GM21529 (cell line): ENCODE results near the gene TAS2R4.
A peak's percentile ranks its signal among the peaks of the same experiment; 100 is the strongest.
"Not testable (repeated sequence)": the region's sequence is repeated elsewhere in the genome, so short reads cannot be mapped to it uniquely, and the experiment has no call there.

Experiments
- ATAC-seq: cut with Tn5 transposase; IDR thresholded peaks from one replicate; pipeline ENCODE4 v1.9.1; 2021; ENCODE audit not compliant: unreplicated experiment

TAS2R4 gene, protein sequence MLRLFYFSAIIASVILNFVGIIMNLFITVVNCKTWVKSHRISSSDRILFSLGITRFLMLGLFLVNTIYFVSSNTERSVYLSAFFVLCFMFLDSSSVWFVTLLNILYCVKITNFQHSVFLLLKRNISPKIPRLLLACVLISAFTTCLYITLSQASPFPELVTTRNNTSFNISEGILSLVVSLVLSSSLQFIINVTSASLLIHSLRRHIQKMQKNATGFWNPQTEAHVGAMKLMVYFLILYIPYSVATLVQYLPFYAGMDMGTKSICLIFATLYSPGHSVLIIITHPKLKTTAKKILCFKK

DNA sequence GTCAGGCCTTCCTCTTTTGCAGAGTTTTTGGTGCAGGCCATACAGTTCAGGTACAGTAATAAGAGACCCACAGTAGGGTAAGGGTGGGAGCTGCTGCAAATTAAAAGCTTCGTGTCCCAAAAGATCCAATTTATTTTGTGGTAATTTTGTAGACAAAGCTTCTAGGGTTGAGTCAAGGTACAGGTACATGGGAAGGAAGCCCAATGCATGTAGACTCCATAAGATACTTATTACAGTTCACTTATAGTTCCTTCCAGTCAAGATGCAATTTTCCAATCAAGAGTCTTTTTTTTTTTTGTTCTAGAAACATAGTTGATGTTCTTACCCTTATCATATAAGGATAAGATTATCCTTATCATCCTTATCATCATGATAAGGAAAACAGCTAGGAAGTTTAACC lies at the start of gene TAS2R4:
TAS2R4 (plus strand) TSS at position 301 of the 400 bp plus-strand sequence. CDS start 1,815 bp downstream, outside the sequence.
- ATAC-seq, result no peak

DNA sequence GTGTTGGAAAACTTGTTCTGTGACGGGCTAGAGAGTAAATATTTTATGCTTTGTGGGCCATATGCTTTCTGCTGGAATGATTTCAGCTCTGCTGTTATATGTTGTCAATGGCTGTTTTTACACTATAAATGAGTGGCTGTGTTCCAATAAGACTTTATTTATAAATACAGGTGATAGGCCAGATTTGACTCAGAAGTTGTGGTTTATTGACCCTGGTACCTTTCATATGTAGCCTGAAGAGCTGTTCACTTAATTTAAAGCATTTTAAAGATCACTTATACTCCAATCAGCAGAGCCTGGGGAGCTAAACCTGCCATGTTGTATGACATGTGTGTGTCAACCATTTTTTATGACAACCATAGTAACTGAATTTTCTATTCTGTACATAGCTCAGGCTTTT lies 47.5 kb upstream of the TAS2R4 start:
- ATAC-seq, result no peak

DNA sequence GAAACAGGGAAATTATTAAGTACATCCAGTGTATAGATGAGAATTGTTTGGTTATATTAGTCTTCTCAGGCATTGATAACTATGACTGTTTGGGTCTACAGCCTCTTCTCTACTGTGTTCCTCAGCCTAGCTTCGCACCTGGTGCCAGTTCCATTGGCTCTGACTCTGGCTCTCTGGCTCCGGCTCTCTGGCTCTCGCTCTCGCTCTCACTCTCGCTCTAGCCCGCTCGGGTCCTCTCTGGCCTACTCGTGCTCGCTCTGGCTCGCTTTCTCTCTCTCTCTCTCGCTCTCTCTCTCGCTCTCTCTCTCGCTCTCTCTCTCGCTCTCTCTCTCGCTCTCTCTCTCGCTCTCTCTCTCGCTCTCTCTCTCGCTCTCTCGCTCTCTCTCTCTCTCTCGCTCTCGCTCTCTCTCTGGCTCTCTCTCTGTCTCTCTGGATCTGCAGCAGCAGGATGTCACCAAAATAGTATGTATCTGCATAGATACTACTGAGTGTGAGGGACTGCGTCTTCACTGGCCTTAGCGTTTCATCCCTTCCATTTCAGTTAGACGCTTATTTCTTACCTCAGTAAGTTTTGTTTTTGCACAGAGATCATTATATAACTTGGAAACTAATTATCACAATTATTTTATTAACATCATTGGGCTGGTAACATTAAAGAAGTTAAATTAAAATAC lies 44.9 kb upstream of the TAS2R4 start:
- ATAC-seq, result no peak

DNA sequence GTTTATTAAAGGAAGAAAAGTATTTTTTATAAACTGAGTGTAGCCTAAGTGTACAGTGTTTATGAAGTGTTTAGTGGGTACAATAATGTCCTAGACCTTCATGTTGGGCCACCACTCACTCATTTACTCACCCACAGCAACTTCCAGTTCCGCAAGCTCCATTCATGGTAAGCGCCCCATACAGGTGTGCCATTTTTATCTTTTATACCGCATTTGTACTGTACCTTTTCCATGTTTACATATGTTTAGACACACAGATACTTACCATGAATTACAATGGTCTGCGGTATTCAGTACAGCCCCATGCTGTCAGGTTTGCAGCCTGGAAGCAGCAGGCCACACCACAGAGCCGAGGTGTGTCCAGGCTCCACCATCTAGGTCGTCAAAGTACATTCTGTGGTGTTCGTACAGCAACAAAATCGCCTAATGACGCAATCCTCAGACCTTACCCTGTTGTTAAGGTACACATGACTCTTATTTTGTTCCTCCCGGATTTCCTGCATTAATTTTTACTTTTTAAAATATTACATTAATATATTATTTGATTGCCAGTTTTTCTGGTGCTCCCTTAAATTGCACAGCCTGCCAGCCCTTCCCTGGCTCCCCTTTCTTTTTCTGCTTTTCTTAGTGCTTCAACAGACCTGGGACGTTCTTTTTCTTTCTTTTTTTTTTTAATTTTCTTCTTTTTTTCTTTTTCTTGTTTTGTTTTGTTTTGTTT lies 39.2 kb upstream of the TAS2R4 start:
- ATAC-seq, result no peak

DNA sequence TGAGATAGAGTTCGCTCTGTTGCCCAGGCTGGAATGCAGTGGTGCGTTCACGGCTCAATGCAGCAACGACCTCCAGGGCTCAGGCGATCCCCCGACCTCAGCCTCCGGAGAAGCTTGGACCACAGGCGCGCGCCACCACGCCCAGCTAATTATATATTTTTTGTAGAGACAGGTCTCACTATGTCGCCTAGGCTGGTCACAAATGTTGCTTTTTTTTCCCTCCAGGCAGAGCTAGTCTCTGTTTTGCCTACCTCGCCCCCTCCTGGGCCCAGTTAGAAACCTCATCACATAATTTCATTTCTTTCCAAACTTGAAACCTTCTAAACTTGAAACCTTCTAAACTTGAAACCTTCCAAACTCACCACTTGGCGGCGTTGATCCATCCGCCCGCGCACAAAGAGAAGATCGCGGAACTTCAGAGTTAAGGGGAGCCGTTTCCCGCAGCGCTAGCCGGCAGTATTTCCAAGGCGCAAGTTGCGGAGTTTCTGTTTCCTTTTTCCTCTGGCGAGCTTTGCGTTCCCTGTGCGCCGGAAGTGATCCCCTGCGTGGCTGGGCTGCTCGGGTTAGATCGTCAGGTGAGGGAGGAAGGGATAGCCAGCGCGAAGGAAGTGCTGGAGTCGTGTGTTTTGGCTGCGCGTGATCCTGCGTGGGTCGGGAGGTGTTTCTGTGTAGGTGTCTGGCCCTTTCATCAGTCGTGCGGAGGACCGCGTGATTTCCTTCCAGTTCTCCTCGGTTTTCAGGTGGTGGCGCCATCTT lies 38.5 kb upstream of the TAS2R4 start, which contains the start of gene SSBP1:
SSBP1 (plus strand) TSS at position 523 of the 756 bp plus-strand sequence. CDS start 809 bp downstream, outside the sequence.
- ATAC-seq, result peak; percentile 94

DNA sequence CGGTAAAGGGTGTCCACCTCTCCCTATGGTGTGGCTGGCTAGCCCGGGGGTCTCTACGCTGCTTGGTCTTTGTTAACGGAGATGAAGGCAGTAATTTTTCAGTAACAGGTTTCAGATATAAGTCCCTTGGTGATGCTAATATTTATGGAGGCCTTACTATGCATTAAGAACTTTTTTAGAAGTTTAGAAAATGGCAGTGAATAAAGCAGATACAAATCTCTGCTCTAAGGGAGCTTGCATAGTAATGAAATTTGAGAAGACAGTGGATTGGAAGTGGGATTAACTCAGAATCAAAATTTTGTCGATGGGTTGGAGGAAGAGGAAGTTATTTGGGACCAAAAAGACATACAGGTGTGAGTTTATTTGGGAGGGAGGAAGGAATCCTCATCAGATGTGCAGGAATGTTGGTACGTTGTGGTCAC lies 37.9 kb upstream of the TAS2R4 start:
- peak; percentile 43 for ATAC-seq

DNA sequence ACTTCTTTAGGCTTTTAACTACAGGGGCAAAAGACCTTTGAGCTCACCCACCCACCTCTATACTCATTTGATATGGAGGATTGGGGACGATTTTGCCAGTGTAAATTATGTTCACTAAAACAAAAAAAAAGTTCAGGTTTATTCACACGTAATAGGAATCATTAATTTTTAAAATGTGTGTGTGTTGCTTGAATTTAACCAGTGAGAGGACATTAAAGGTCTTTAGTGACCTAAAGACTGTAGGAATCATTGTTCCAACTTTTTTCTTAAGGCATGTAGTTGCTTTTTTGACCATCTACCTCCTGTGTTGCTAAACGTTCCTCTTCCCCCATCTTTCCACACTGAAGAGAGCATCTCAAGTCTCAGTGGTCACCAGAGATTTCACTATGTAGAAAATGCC lies 37.2 kb upstream of the TAS2R4 start:
- no peak for ATAC-seq

DNA sequence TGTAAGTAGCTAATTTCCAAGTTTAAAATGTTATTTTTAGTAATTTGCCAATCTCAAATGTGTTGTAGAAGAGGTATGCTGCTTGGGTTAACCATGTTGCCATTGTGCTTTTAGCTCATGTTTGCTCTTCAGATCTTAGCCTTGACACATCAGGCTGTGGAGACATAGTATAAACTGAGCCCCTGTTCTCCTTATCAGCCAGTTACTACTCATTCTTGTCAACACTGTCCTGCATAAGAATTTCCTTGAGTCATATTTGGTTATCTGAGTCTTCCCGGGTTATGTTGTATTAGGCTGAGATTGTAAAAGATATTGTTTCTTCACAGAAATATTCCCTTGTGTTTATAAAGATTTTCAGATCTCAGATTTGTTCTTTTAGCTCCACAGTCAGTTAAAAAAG lies 34.2 kb upstream of the TAS2R4 start:
- ATAC-seq, result no peak

DNA sequence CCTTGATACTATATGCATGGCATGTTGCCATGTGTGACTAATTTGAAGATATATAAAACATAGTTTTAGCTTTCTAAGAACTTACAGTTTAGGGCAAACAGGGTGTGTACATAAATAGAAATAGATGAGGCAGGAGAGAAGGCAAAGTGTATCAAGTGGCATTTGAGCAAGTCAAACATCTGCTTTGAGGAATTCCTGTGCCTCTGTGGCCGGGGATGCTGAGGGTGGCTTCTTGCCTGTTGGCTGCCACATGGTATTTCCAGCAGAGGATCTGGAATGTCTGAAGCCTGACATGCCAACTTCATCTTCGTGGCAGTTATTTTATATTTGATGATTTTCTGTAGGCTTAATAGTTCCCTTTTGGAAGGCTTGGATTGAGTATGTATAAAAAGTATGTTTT lies 32.3 kb upstream of the TAS2R4 start:
- no peak for ATAC-seq

DNA sequence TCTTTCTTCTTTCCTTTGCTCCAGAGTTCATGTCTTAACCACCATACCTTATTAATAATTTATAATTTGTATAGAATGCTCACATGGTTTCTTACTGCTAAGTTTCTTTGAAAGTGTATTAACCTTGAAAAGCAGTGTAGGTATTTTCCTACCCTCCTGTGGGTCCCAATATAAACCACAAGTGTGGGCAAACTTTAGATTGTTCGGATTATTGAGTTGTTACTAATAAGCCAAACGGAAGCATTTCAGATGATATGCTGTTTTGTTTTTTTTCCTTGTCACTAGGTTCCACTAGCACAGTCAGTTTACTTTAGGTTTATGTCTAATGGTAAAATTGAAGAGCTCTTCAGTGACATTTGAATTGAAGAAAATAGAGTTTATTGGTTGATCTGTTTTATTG lies 28.1 kb upstream of the TAS2R4 start:
- ATAC-seq, result no peak

DNA sequence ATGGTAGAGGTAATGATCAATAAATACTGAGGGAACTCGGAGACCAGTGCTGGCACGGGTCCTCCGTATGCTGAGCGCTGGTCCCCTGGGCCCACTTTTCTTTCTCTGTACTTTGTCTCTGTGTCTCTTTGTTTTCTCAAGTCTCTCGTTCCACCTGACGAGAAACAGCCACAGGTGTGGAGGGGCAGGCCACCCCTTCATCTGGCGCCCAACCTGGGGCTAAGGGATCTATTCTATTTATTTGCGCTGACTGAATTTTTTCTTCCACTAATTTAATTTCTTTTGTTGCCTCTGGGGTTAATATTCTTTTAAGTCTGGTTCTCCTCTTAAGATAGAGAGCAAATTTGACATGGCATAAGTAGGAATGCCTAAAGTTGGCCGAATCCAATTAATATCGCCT lies 24.6 kb upstream of the TAS2R4 start:
- not testable (repeated sequence) for ATAC-seq

DNA sequence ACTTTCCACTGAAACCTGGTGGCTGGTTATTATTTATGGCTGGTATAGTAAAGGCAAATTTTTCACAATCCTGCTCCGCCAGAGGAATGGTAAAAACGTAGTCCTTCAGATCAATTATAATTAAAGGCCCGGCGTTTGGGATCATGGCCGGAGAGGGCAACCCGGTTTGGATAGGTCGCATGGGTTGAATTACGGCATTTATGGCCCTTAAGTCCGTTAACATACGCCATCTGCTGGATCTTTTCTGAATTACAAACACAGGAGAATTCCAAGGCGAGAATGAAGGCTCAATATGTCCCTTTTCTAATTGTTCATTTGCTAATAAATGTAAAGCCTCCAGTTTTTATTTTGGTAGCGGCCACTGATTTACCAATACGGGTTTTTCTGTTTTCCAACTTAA lies 23.8 kb upstream of the TAS2R4 start:
- no peak for ATAC-seq

DNA sequence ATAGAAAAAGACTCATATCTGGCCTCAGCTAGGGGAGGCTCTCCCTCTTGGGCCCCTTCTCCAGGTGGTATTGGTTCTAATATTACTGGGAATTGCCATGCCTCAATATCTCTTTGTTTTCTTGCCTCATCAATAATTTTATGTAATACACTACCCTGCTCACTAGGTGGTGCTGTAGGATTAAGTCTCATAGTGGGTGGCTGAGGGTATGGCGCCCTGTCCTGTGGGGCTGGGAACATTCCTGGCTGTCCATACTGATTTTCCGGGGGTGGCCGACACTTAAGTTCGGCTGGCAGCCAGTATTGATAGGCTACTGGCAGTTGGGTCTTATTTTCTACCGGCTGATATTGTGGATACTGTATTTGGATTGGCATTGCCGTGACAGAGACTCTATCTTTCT lies 21.5 kb upstream of the TAS2R4 start:
- no peak for ATAC-seq

DNA sequence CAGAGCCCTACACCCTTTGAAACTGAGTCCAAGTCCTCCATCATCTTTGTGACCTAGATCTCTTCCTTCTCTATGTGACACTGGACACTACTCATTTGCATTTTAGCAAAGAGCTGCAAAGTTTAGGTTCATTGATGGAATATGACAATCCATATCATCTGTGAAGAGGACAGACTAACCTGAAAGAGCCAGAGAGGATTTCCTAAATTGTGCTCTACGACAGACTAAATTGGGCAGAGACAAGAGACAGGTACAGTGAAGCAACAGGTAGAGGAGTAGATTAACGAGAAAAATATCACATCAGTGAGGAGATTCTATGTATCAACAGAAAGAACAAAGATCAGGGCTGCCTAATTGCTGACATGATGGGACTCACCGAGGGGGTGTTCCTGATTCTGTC lies 12.7 kb upstream of the TAS2R4 start, which contains the start of gene TAS2R3:
TAS2R3 (plus strand) TSS at position 301 of the 400 bp plus-strand sequence; CDS start at position 363, 62 bp downstream.
- no peak for ATAC-seq

DNA sequence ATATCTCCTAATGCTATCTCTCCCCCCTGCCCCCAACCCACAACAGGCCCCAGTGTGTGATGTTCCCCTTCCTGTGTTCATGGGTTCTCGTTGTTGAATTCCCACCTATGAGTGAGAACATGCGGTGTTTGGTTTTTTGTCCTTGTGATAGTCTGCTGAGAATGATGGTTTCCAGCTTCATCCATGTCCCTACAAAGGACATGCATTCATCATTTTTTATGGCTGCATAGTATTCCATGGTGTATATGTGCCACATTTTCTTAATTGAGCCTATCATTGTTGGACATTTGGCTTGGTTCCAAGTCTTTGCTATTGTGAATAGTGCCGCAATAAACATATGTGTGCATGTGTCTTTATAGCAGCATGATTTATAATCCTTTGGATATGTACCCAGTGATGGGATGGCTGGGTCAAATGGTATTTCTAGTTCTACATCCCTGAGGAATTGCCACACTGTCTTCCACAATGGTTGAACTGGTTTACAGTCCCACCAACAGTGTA lies 6.3 kb upstream of the TAS2R4 start:
- not testable (repeated sequence) for ATAC-seq

DNA sequence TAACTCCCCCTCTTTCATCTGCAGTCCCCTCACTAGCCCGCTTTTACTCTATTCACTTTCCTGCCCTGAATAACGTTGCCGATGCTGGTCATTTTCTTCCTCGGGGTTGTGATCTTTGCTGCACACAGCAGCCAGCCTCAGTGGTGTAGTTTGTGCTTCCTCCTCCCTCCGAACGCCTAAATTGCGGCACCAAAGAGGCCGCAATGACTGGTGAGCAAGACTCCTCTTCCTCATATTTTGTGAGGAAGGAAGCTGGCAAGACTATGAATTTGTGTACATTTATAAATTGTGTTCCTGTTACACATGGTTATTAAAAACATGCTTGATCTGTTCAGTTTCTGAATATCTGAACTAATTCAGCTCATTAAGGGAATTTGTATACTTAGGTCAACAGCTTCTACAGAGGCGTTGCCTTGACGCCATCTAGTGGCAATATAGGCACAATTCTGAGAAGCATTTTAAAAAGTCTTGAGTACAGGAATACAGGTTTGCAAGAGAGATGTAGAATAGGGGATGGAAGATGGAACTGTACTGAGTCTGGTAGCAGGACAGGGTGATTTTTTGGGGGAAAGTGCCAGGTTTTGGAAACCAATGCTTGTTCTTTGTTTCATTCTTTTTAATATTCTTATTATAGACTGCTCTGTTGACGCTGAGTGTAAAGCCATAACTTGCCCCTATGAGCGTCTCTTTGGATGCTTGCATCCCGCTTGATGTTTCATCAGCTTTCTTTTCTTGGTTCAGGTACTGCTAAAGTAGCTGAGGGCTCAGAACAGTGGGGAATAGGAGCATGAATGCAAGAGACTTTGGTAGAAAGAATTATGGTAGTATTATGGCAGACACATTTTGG lies 9.5 kb downstream of the TAS2R4 start:
- peak; percentile 79 for ATAC-seq

DNA sequence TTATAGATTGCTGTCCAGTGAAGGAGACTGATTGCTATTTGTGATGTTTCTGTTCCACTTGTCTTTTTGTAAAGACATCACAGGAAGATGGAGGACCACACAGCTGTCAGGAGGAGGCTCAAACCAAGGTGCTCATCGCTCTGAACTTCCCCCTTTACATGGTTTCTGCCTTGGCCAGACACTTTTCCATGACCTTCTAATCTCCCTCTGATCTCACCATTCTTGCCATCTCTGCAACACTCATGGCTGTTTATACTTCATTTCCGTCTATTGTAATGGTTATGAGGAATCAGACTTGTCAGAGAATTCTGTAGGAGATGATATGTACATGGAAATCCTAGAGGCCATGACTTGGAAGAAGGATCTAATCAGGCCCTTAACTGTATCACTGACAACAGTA lies 11.8 kb downstream of the TAS2R4 start:
- ATAC-seq, result no peak

DNA sequence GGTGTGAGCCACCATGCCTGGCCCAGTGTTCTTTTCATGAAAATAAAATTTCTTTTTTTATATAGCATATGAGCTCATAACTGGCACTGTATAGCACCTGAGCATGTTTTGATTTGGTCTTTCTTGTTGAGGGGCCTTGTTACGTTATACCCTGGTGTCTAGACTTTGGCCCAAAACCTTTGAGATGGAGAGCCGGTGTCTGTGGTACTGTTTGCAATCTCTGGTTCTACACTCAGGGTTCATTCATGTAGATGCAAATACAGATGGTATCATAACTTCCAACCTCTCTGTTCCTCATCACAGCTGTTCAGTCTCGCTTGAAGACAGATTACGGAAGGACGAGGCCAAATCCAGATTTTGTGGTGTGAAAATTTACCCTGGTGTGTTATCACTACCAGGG lies 13.4 kb downstream of the TAS2R4 start, which contains the start of gene TAS2R5:
TAS2R5 (plus strand) TSS at position 301 of the 400 bp plus-strand sequence. CDS start 145 bp downstream, outside the sequence.
- no peak for ATAC-seq

DNA sequence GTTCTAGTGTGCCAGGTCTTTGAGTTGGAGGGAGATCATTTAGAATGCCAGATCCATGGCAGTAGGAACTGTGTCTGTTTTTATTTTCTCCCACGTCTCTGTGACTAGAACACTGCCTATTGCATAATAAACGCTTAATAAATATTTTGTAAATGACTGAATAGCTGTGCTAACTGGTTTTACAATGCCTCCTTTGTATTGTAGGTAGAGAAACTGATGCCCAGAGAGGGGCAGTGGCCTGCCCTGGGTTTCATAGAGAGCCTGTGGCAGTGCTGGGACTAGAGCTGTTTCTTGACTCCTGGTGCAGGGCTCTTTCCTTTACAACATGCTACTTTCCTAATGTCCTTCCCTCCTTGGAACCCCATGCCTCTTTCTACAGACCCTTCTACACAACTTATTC lies 16.1 kb downstream of the TAS2R4 start:
- ATAC-seq, result no peak

DNA sequence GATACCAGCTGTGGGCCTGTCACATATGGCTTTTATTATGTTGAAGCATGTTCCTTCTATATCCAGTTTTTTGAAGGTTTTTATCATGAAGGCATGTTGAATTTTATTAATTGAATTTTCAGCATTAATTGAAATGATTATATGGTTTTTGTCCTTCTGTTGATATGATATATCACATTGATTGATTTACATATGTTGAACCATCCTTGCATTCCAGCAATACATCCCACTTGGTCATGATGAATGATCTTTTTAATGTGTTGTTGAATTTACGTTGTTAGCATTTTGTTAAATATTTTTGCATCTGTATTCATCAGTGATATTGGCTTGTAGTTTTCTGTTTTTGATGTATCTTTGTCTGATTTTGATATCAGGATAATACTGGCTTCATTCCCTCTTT lies 43.6 kb downstream of the TAS2R4 start:
- no peak for ATAC-seq
